MM.1S (cell line): ENCODE data around the gene TMEM250.

ENCODE experiments used
- DNase-seq: peaks from one replicate; pipeline ENCODE4 v3.0.0-alpha.2; 2015
- H2AFZ ChIP-seq: fragments of 300-600 bp; sonication (generic); 2 replicates; pipeline ENCODE4 v1.6.0; 2016; ENCODE audit warnings: antibody characterized with exemption, low read length
- H3F3A ChIP-seq: fragments of 300-600 bp; sonication (generic); 2 replicates; pipeline ENCODE4 v1.6.1; 2016; ENCODE audit warnings: mild to moderate bottlenecking, antibody characterized with exemption, low read length, moderate library complexity, mixed read lengths; ENCODE audit not compliant: insufficient read depth
- H3K27ac ChIP-seq: fragments of 300-600 bp; sonication (generic); 2 replicates; pipeline ENCODE4 v1.5.1; 2016; ENCODE audit warnings: mild to moderate bottlenecking, low read length
- H3K27me3 ChIP-seq: fragments of 300-600 bp; sonication (generic); replicated peaks from 2 replicates; pipeline ENCODE4 v1.6.0; 2016; ENCODE audit warnings: low read length; ENCODE audit not compliant: insufficient read depth
- H3K36me3 ChIP-seq: fragments of 300-600 bp; sonication (generic); replicated peaks from 2 replicates; pipeline ENCODE4 v1.6.1; 2016; ENCODE audit warnings: mild to moderate bottlenecking, low read length, mixed read lengths; ENCODE audit not compliant: insufficient read depth
- H3K4me1 ChIP-seq: fragments of 300-600 bp; sonication (generic); 2 replicates; pipeline ENCODE4 v1.6.1; 2016; ENCODE audit warnings: low read length, mixed read lengths
- H3K4me2 ChIP-seq: fragments of 300-600 bp; sonication (generic); 2 replicates; pipeline ENCODE4 v1.6.0; 2016; ENCODE audit warnings: low read depth, low read length
- H3K4me3 ChIP-seq: fragments of 300-600 bp; sonication (generic); 2 replicates; pipeline ENCODE4 v1.5.1; 2016; ENCODE audit warnings: low read length, mixed read lengths
- H3K79me2 ChIP-seq: fragments of 300-600 bp; sonication (generic); 2 replicates; pipeline ENCODE4 v1.6.1; 2016; ENCODE audit warnings: mixed run types, low read length, mixed read lengths
- H3K9ac ChIP-seq: fragments of 300-600 bp; sonication (generic); 2 replicates; pipeline ENCODE4 v1.6.1; 2016; ENCODE audit warnings: low read length, mixed read lengths
- H3K9me2 ChIP-seq: fragments of 300-600 bp; sonication (generic); replicated peaks from 2 replicates; pipeline ENCODE4 v1.6.1; 2016; ENCODE audit warnings: mild to moderate bottlenecking, low read length, mixed read lengths; ENCODE audit not compliant: insufficient read depth
- H3K9me3 ChIP-seq: fragments of 300-600 bp; sonication (generic); replicated peaks from 2 replicates; pipeline ENCODE4 v1.6.1; 2016; ENCODE audit warnings: mild to moderate bottlenecking, low read length, mixed read lengths; ENCODE audit not compliant: insufficient read depth
- H4K20me1 ChIP-seq: fragments of 300-600 bp; sonication (generic); 2 replicates; pipeline ENCODE4 v1.6.1; 2016; ENCODE audit warnings: mild to moderate bottlenecking, low read length, moderate library complexity, mixed read lengths; ENCODE audit not compliant: insufficient read depth
- CTCF ChIP-seq: fragments of 300-600 bp; sonication (generic); IDR thresholded peaks from 2 replicates; pipeline ENCODE4 v1.5.1; 2016; ENCODE audit warnings: antibody characterized with exemption, low read length, mixed read lengths
- EZH2 ChIP-seq: fragments of 300-600 bp; sonication (generic); optimal IDR thresholded peaks from 2 replicates; pipeline ENCODE3; 2017; ENCODE audit warnings: low read depth, mild to moderate bottlenecking, antibody characterized with exemption, low read length, mixed read lengths
- EZH2phosphoT487 ChIP-seq: fragments of 300-600 bp; sonication (generic); IDR thresholded peaks from 2 replicates; pipeline ENCODE4 v1.6.1; 2018; ENCODE audit warnings: antibody characterized with exemption, low read length

TMEM250 gene

GRCh38 chr9:136144450-136144849, 25.8 kb upstream of the TMEM250 start:
- H3K27ac ChIP-seq: no peak overlapping the region
- peaks cover 96% of the 10 kb centered on the region for H3K27me3 ChIP-seq
- no peak overlapping the region for H3K4me2 ChIP-seq
- H3K79me2 ChIP-seq: no peaks in the 10 kb centered on the region
- H4K20me1 ChIP-seq: no peaks in the 10 kb centered on the region
- no peaks in the 10 kb centered on the region for H3K4me1 ChIP-seq
- H3K4me3 ChIP-seq: no peak overlapping the region
- no peak overlapping the region for H2AFZ ChIP-seq
- H3F3A ChIP-seq: no peaks in the 10 kb centered on the region
- DNase-seq: no peak
- H3K9me2 ChIP-seq: no peaks in the 10 kb centered on the region
- H3K9me3 ChIP-seq: no peaks in the 10 kb centered on the region
- no peaks in the 10 kb centered on the region for H3K36me3 ChIP-seq
- no peak overlapping the region for H3K9ac ChIP-seq
- no peak for TF ChIP-seq EZH2
- TF ChIP-seq EZH2phosphoT487: no peak
- no peak for TF ChIP-seq CTCF

GRCh38 chr9:136143215-136144001, 24.7 kb upstream of the TMEM250 start:
- no peaks in the 10 kb centered on the region for H3F3A ChIP-seq
- H3K9me2 ChIP-seq: no peaks in the 10 kb centered on the region
- H3K27me3 ChIP-seq: peaks cover 92% of the 10 kb centered on the region
- no peaks in the 10 kb centered on the region for H4K20me1 ChIP-seq
- H3K9me3 ChIP-seq: no peaks in the 10 kb centered on the region
- no peaks in the 10 kb centered on the region for H3K79me2 ChIP-seq
- TF ChIP-seq EZH2: no peak
- peak; percentile 32 for TF ChIP-seq CTCF
- H3K36me3 ChIP-seq: no peaks in the 10 kb centered on the region
- no peak overlapping the region for H3K9ac ChIP-seq
- no peak overlapping the region for H3K27ac ChIP-seq
- H3K4me1 ChIP-seq: no peaks in the 10 kb centered on the region
- DNase-seq: peak; percentile 21
- no peak overlapping the region for H2AFZ ChIP-seq
- H3K4me2 ChIP-seq: no peak overlapping the region
- H3K4me3 ChIP-seq: no peak overlapping the region

GRCh38 chr9:136142859-136143214, 24.2 kb upstream of the TMEM250 start:
- DNase-seq: no peak
- H2AFZ ChIP-seq: no peak overlapping the region
- H3K4me1 ChIP-seq: no peaks in the 10 kb centered on the region
- H3K4me3 ChIP-seq: no peak overlapping the region
- H3K9me3 ChIP-seq: no peaks in the 10 kb centered on the region
- H3K4me2 ChIP-seq: no peak overlapping the region
- H3K9ac ChIP-seq: no peak overlapping the region
- H3F3A ChIP-seq: no peaks in the 10 kb centered on the region
- peaks cover 91% of the 10 kb centered on the region for H3K27me3 ChIP-seq
- H3K36me3 ChIP-seq: no peaks in the 10 kb centered on the region
- H3K79me2 ChIP-seq: no peaks in the 10 kb centered on the region
- H3K27ac ChIP-seq: no peak overlapping the region
- TF ChIP-seq EZH2phosphoT487 (no peak), CTCF (no peak), EZH2 (no peak)
- H4K20me1 ChIP-seq: no peaks in the 10 kb centered on the region
- H3K9me2 ChIP-seq: no peaks in the 10 kb centered on the region
